Duodenal mucosa (tissue), 2 donors: ENCODE data around the gene APOL3.
"Not testable (repeated sequence)": the region's sequence is repeated elsewhere in the genome, so short reads cannot be mapped to it uniquely, and the experiment has no call there.

Experiments
- H3K27ac ChIP-seq: one replicate; pipeline ENCODE4 v1.7.0; 2013; ENCODE audit warnings: low read depth, low read length
- H3K27me3 ChIP-seq, 2 donors: one replicate each; pipeline ENCODE4 v1.7.0; 2013; ENCODE audit warnings: low read length in 2 of 2, control low read depth in 1 of 2; ENCODE audit not compliant: insufficient read depth in 2 of 2, control insufficient read depth in 1 of 2
- H3K36me3 ChIP-seq, 2 donors: one replicate each; pipeline ENCODE4 v1.7.0; 2013; ENCODE audit warnings: low read length in 2 of 2, control low read depth in 1 of 2; ENCODE audit not compliant: insufficient read depth in 2 of 2, control insufficient read depth in 1 of 2
- H3K4me1 ChIP-seq, 2 donors: one replicate each; pipeline ENCODE4 v1.7.0; 2013; ENCODE audit warnings: low read length in 2 of 2, control low read depth in 1 of 2; ENCODE audit not compliant: insufficient read depth in 2 of 2, control insufficient read depth in 1 of 2
- H3K4me3 ChIP-seq, 2 donors: one replicate each; pipeline ENCODE4 v1.7.0; 2013; ENCODE audit warnings: low read length in 2 of 2, low read depth in 1 of 2
- H3K9ac ChIP-seq, 2 donors: one replicate each; pipeline ENCODE4 v1.7.0; 2013; ENCODE audit warnings: low read length in 2 of 2, low read depth in 1 of 2
- H3K9me3 ChIP-seq, 2 donors: one replicate each; pipeline ENCODE4 v1.7.0; 2013; ENCODE audit warnings: low read length in 2 of 2, control low read depth in 1 of 2; ENCODE audit not compliant: control insufficient read depth in 1 of 2

Gene APOL3

GRCh38 chr22:36124666-36125065, 35.9 kb downstream of the APOL3 start:
- no peak overlapping the region for H3K9ac ChIP-seq
- no peaks in the 10 kb centered on the region for H3K9me3 ChIP-seq
- peaks cover 3 to 8% of the 10 kb centered on the region in 2 donors for H3K4me1 ChIP-seq
- H3K4me3 ChIP-seq: no peak overlapping the region
- H3K36me3 ChIP-seq: no peaks in the 10 kb centered on the region
- no peak overlapping the region for H3K27ac ChIP-seq
- no peaks in the 10 kb centered on the region for H3K27me3 ChIP-seq

GRCh38 chr22:36123673-36124630, 36.6 kb downstream of the APOL3 start:
- peak overlapping the region in 1 of 2 donors; percentile 69 for H3K9ac ChIP-seq
- H3K27ac ChIP-seq: peak overlapping the region; percentile 23
- no peaks in the 10 kb centered on the region for H3K27me3 ChIP-seq
- no peaks in the 10 kb centered on the region for H3K36me3 ChIP-seq
- H3K4me3 ChIP-seq: peak overlapping the region; percentile 41 to 57
- no peaks in the 10 kb centered on the region for H3K9me3 ChIP-seq
- peaks cover 3 to 8% of the 10 kb centered on the region in 2 donors for H3K4me1 ChIP-seq

- H3K27me3 ChIP-seq, H3K4me1 ChIP-seq, H3K9ac ChIP-seq, H3K27ac ChIP-seq, H3K36me3 ChIP-seq, H3K4me3 ChIP-seq, H3K9me3 ChIP-seq: not testable (repeated sequence)
These were observed 39.8 kb downstream of the APOL3 start for GRCh38 chr22:36120621-36121351.

GRCh38 chr22:36117053-36117554, 43.5 kb downstream of the APOL3 start:
- H3K9me3 ChIP-seq: no peaks in the 10 kb centered on the region
- no peak overlapping the region for H3K27ac ChIP-seq
- H3K4me1 ChIP-seq: no peaks in the 10 kb centered on the region
- H3K4me3 ChIP-seq: no peak overlapping the region
- no peak overlapping the region for H3K9ac ChIP-seq
- no peaks in the 10 kb centered on the region for H3K36me3 ChIP-seq
- no peaks in the 10 kb centered on the region for H3K27me3 ChIP-seq

- Histone ChIP-seq H3K4me3 (no peak overlapping the region), H3K27ac (no peak overlapping the region), H3K27me3 (no peaks in the 10 kb centered on the region), H3K4me1 (no peaks in the 10 kb centered on the region), H3K36me3 (no peaks in the 10 kb centered on the region), H3K9ac (no peak overlapping the region), H3K9me3 (no peaks in the 10 kb centered on the region)
These were observed 44.4 kb downstream of the APOL3 start for GRCh38 chr22:36116127-36116526.

GRCh38 chr22:36113121-36113520, 47.4 kb downstream of the APOL3 start:
- H3K27ac ChIP-seq: no peak overlapping the region
- no peaks in the 10 kb centered on the region for H3K36me3 ChIP-seq
- H3K4me3 ChIP-seq: no peak overlapping the region
- H3K9ac ChIP-seq: no peak overlapping the region
- H3K27me3 ChIP-seq: no peaks in the 10 kb centered on the region
- no peaks in the 10 kb centered on the region for H3K9me3 ChIP-seq
- no peaks in the 10 kb centered on the region for H3K4me1 ChIP-seq

GRCh38 chr22:36111316-36111715, 49.2 kb downstream of the APOL3 start:
- H3K27ac ChIP-seq: no peak overlapping the region
- H3K9me3 ChIP-seq: no peaks in the 10 kb centered on the region
- no peaks in the 10 kb centered on the region for H3K27me3 ChIP-seq
- no peak overlapping the region for H3K4me3 ChIP-seq
- H3K9ac ChIP-seq: no peak overlapping the region
- H3K36me3 ChIP-seq: no peaks in the 10 kb centered on the region
- no peaks in the 10 kb centered on the region for H3K4me1 ChIP-seq

GRCh38 chr22:36110306-36110881, 50.2 kb downstream of the APOL3 start:
- no peaks in the 10 kb centered on the region for H3K36me3 ChIP-seq
- H3K9me3 ChIP-seq: no peaks in the 10 kb centered on the region
- no peaks in the 10 kb centered on the region for H3K4me1 ChIP-seq
- no peak overlapping the region for H3K9ac ChIP-seq
- H3K27me3 ChIP-seq: no peaks in the 10 kb centered on the region
- no peak overlapping the region for H3K4me3 ChIP-seq
- H3K27ac ChIP-seq: no peak overlapping the region

- Histone ChIP-seq H3K27ac (no peak overlapping the region), H3K4me3 (no peak overlapping the region), H3K9me3 (no peaks in the 10 kb centered on the region), H3K27me3 (no peaks in the 10 kb centered on the region), H3K36me3 (no peaks in the 10 kb centered on the region), H3K9ac (no peak overlapping the region), H3K4me1 (no peaks in the 10 kb centered on the region)
These were observed 53.1 kb downstream of the APOL3 start for GRCh38 chr22:36107436-36107835.

GRCh38 chr22:36106910-36107309, 53.6 kb downstream of the APOL3 start:
- Histone ChIP-seq H3K9ac (no peak overlapping the region), H3K4me3 (no peak overlapping the region), H3K27ac (no peak overlapping the region), H3K27me3 (no peaks in the 10 kb centered on the region), H3K4me1 (no peaks in the 10 kb centered on the region), H3K9me3 (no peaks in the 10 kb centered on the region), H3K36me3 (no peaks in the 10 kb centered on the region)
